Fibroblast of lung (primary cell): ENCODE measurements around the gene OTUD7B.

ENCODE experiments used
- EZH2 ChIP-seq: IDR thresholded peaks from 2 replicates; pipeline ENCODE4 v1.5.1; 2012; ENCODE audit warnings: low read length, control low read depth, mild to moderate bottlenecking; ENCODE audit errors: missing control alignments
- TF ChIP-seq, protein P1 (sequence below), 2 donors: IDR thresholded peaks in 1 of 2; conservative IDR thresholded peaks in 1 of 2; 1 replicate in 1 of 2; 2 replicates in 1 of 2; pipeline ENCODE4 v1.5.1; 2011 to 2012; ENCODE audit warnings: low read length in 2 of 2, control low read depth in 1 of 2, inconsistent platforms in 1 of 2, low read depth in 1 of 2, mild to moderate bottlenecking in 1 of 2

DNA sequence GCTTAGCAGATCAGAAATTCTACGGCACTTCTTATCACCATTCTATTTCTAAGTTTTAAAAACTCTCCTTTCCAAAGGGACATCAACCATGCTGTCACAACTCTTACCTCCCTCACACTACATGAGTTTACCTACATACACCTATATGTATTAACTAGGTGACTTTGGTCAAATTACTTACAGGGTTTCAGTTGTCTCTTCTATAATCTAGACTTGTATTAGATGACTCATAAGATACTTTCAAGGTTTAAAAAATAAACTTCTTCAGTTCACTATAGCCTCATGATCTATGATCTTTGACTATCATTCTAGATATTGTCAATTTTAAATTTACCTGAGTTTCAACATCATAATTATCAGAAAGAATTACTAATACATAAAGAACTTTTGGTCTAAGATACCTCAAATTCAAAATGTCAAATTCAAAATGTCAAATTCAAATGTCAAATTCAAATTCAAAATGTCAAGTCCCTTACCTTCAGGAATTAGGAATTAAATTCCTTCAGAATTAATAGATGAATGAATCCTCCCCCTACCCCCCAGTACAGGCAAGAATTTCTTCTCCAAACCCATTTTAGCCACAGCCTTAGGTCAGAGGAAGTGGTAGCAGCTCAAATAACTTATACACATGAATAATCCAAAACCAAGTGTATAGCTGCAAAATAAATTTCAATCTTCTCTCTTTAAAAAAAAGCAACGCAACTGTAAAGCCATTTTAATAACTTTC, 31.1 kb downstream of the OTUD7B start:
- TF ChIP-seq, protein P1, sequence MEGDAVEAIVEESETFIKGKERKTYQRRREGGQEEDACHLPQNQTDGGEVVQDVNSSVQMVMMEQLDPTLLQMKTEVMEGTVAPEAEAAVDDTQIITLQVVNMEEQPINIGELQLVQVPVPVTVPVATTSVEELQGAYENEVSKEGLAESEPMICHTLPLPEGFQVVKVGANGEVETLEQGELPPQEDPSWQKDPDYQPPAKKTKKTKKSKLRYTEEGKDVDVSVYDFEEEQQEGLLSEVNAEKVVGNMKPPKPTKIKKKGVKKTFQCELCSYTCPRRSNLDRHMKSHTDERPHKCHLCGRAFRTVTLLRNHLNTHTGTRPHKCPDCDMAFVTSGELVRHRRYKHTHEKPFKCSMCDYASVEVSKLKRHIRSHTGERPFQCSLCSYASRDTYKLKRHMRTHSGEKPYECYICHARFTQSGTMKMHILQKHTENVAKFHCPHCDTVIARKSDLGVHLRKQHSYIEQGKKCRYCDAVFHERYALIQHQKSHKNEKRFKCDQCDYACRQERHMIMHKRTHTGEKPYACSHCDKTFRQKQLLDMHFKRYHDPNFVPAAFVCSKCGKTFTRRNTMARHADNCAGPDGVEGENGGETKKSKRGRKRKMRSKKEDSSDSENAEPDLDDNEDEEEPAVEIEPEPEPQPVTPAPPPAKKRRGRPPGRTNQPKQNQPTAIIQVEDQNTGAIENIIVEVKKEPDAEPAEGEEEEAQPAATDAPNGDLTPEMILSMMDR (conservative IDR thresholded peaks at IDR 0.05 in 1 of 2, IDR thresholded peaks at IDR 0.05 in 1 of 2; ENCODE audit: low read depth in 1 of 2, low read length in 2 of 2) = no peak
- no peak for TF ChIP-seq EZH2
